Calu3 (cell line): ENCODE results near the gene RPTOR. TPM values are rescaled to one million over a fixed set of nuclear protein-coding genes. Genes with fewer than 3 reads are reported as not detected.

Source experiments
- BruUV-seq: library from RNA; stranded (reverse); fragments of 400-500 nt; replicated peaks from 2 replicates; lab custom pipeline; 2021; lab: Mats Ljungman, UMichigan
- CTCF ChIA-PET: fragments of 300-600 bp; sonication (Branson Sonifier 250); formaldehyde crosslinking; loops from one replicate; lab custom pipeline; 2022; ENCODE audit warnings: antibody characterized with exemption; lab: Charles Lee
- DNase-seq: peaks from one replicate; pipeline ENCODE4 v3.0.0; 2022
- H3K27ac Mint-ChIP-seq: one replicate; pipeline ENCODE4 v1.8.0; 2022; ENCODE audit warnings: mixed read lengths; ENCODE audit not compliant: unreplicated experiment
- H3K27me3 Mint-ChIP-seq: one replicate; pipeline ENCODE4 v1.8.0; 2022; ENCODE audit warnings: mixed read lengths; ENCODE audit not compliant: unreplicated experiment
- H3K36me3 Mint-ChIP-seq: one replicate; pipeline ENCODE4 v1.8.0; 2022; ENCODE audit warnings: mild to moderate bottlenecking, moderate library complexity, mixed read lengths; ENCODE audit not compliant: insufficient read depth, unreplicated experiment
- H3K4me1 Mint-ChIP-seq: one replicate; pipeline ENCODE4 v1.8.0; 2022; ENCODE audit warnings: mild to moderate bottlenecking, low read depth, mixed read lengths; ENCODE audit not compliant: unreplicated experiment
- H3K4me3 Mint-ChIP-seq: one replicate; pipeline ENCODE4 v1.8.0; 2022; ENCODE audit warnings: mild to moderate bottlenecking, low read depth, moderate library complexity, mixed read lengths; ENCODE audit not compliant: unreplicated experiment
- H3K9me3 Mint-ChIP-seq: one replicate; pipeline ENCODE4 v1.8.0; 2022; ENCODE audit warnings: low read depth, mixed read lengths; ENCODE audit not compliant: unreplicated experiment
- CTCF ChIP-seq: fragments of 200-600 bp; IDR thresholded peaks from one replicate; pipeline ENCODE4 v1.8.0; 2022; ENCODE audit warnings: antibody characterized with exemption; ENCODE audit not compliant: unreplicated experiment
- intact Hi-C: fragments of 100-400 bp; cut with micrococcal nuclease; formaldehyde crosslinking; loops from one replicate; pipeline ENCODE4 v1.10.0; 2022; ENCODE audit not compliant: unreplicated experiment
- total RNA-seq: library from RNA; stranded (reverse); gene quantifications from 2 replicates; pipeline ENCODE4 v1.2.3, GENCODE V29; 2022

Gene RPTOR
- total RNA-seq, 1 experiment from 2014 or later = 41.8 TPM

GRCh38 chr17:80882323-80882722 lies 337.7 kb downstream of the RPTOR start:
- peaks cover 16% of the 10 kb centered on the region for H3K36me3 Mint-ChIP-seq
- intact Hi-C loops = no loop called here
- H3K27ac Mint-ChIP-seq = no peak overlapping the region
- no peak for TF ChIP-seq CTCF
- no peak overlapping the region for H3K4me3 Mint-ChIP-seq
- no peaks in the 10 kb centered on the region for H3K9me3 Mint-ChIP-seq
- H3K27me3 Mint-ChIP-seq = no peaks in the 10 kb centered on the region
- no peaks in the 10 kb centered on the region for H3K4me1 Mint-ChIP-seq
- BruUV-seq = no TSS peak
- no peak for DNase-seq
- CTCF ChIA-PET = no interaction called here

GRCh38 chr17:80882926-80883685 lies 338.5 kb downstream of the RPTOR start:
- H3K4me1 Mint-ChIP-seq = no peaks in the 10 kb centered on the region
- CTCF ChIA-PET = interaction anchor here (1.0 kb wide), 1 partner anchor 16 kb away, joined by 3 read pairs; no protein-coding TSS in a partner anchor
- DNase-seq = no peak
- no TSS peak for BruUV-seq
- H3K27me3 Mint-ChIP-seq = no peaks in the 10 kb centered on the region
- intact Hi-C loops = no loop called here
- TF ChIP-seq CTCF = no peak
- no peak overlapping the region for H3K4me3 Mint-ChIP-seq
- H3K36me3 Mint-ChIP-seq = peaks cover 14% of the 10 kb centered on the region
- no peaks in the 10 kb centered on the region for H3K9me3 Mint-ChIP-seq
- H3K27ac Mint-ChIP-seq = no peak overlapping the region

GRCh38 chr17:80883831-80884735 lies 339.4 kb downstream of the RPTOR start:
- no peak for TF ChIP-seq CTCF
- intact Hi-C loops = no loop called here
- Mint-ChIP-seq H3K4me1 (no peaks in the 10 kb centered on the region), H3K27me3 (no peaks in the 10 kb centered on the region), H3K27ac (no peak overlapping the region), H3K9me3 (no peaks in the 10 kb centered on the region), H3K36me3 (peaks cover 14% of the 10 kb centered on the region), H3K4me3 (no peak overlapping the region)
- DNase-seq = no peak
- no TSS peak for BruUV-seq
- CTCF ChIA-PET = interaction anchor here (1.0 kb wide), 1 partner anchor 15 kb away, joined by 3 read pairs; no protein-coding TSS in a partner anchor

GRCh38 chr17:80884811-80885210 lies 340.2 kb downstream of the RPTOR start:
- Mint-ChIP-seq H3K27me3 (no peaks in the 10 kb centered on the region), H3K9me3 (no peaks in the 10 kb centered on the region), H3K4me1 (no peaks in the 10 kb centered on the region), H3K27ac (no peak overlapping the region), H3K4me3 (no peak overlapping the region), H3K36me3 (peaks cover 11% of the 10 kb centered on the region)
- BruUV-seq = no TSS peak
- no peak for DNase-seq
- intact Hi-C loops = no loop called here
- CTCF ChIA-PET = no interaction called here
- TF ChIP-seq CTCF = no peak
